Activated CD4-positive, alpha-beta T cell treated with anti-CD3 and anti-CD28 coated beads for 36 hours (primary cell): ENCODE measurements around the gene NVL. TPM values are rescaled to one million over a fixed set of nuclear protein-coding genes. Genes with fewer than 3 reads are reported as not detected.
"Not testable (repeated sequence)": the region's sequence is repeated elsewhere in the genome, so short reads cannot be mapped to it uniquely, and the experiment has no call there.

Experiments used
- ATAC-seq: fragments of 200-7000 bp; cut with Tn5 transposase; one replicate; pipeline ENCODE4 v1.10.0; 2021; ENCODE audit warnings: mild to moderate bottlenecking, moderate library complexity
- CTCF ChIA-PET: fragments of 350-600 bp; sonication (Branson Sonifier 250); formaldehyde crosslinking; loops from one replicate; lab custom pipeline; 2021; ENCODE audit warnings: antibody characterized with exemption; lab: Charles Lee
- POLR2A ChIA-PET: fragments of 350-600 bp; sonication (Branson Sonifier 250); formaldehyde crosslinking; loops from one replicate; lab custom pipeline; 2021; ENCODE audit warnings: antibody characterized with exemption, inconsistent platforms; lab: Charles Lee
- DNase-seq: peaks from one replicate; pipeline ENCODE4 v3.0.0-alpha.2; 2020
- H3K27ac Mint-ChIP-seq: one replicate; pipeline ENCODE4 v1.8.0; 2021; ENCODE audit warnings: mixed read lengths
- H3K27me3 Mint-ChIP-seq: one replicate; pipeline ENCODE4 v1.8.0; 2021; ENCODE audit warnings: mixed read lengths
- H3K36me3 Mint-ChIP-seq: one replicate; pipeline ENCODE4 v1.8.0; 2021; ENCODE audit warnings: low read depth, mixed read lengths
- H3K4me1 Mint-ChIP-seq: one replicate; pipeline ENCODE4 v1.8.0; 2021; ENCODE audit warnings: mixed read lengths
- H3K4me3 Mint-ChIP-seq: one replicate; pipeline ENCODE4 v1.8.0; 2021; ENCODE audit warnings: mild to moderate bottlenecking, moderate library complexity, mixed read lengths
- H3K9me3 Mint-ChIP-seq: one replicate; pipeline ENCODE4 v1.8.0; 2021; ENCODE audit warnings: low read depth, mixed read lengths
- intact Hi-C, 2 experiments: fragments of 100-400 bp; cut with DNase I in 1 of 2; cut with micrococcal nuclease in 1 of 2; formaldehyde crosslinking; loops; one replicate each; pipeline versions ENCODE4 v1.14.2 to v1.15.1; 2022 to 2024; cut with DNase I, micrococcal nuclease
- total RNA-seq, 2 experiments: library from RNA; stranded (reverse); gene quantifications; one replicate each; pipeline ENCODE4 v1.2.3, GENCODE V29; 2021

The NVL gene
- total RNA-seq, 2 experiments from 2014 or later, result 34.2 to 44.1 TPM

- H3K9me3 Mint-ChIP-seq, ATAC-seq, POLR2A ChIA-PET, DNase-seq, H3K4me1 Mint-ChIP-seq, intact Hi-C loops, H3K27me3 Mint-ChIP-seq, H3K27ac Mint-ChIP-seq, H3K4me3 Mint-ChIP-seq: not testable (repeated sequence)
- CTCF ChIA-PET, result interaction anchor here (0.7 to 1.9 kb wide), 3 partner anchors 22 to 195 kb away, joined by 3 to 7 read pairs (median 6); no protein-coding TSS in a partner anchor
- peaks cover 32% of the 10 kb centered on the region for H3K36me3 Mint-ChIP-seq
Observed at GRCh38 chr1:224311503-224311902, 18.5 kb downstream of the NVL start.

GRCh38 chr1:224308064-224308463 lies 21.9 kb downstream of the NVL start:
- DNase-seq (no peak), ATAC-seq (no peak)
- CTCF ChIA-PET, result no interaction called here
- Mint-ChIP-seq H3K27ac (no peak overlapping the region), H3K9me3 (no peaks in the 10 kb centered on the region), H3K4me3 (no peak overlapping the region), H3K4me1 (no peaks in the 10 kb centered on the region), H3K27me3 (no peaks in the 10 kb centered on the region), H3K36me3 (peaks cover 32% of the 10 kb centered on the region)
- intact Hi-C loops, result no loop called here
- POLR2A ChIA-PET, result no interaction called here

- no peak for ATAC-seq
- H3K27me3 Mint-ChIP-seq, result no peaks in the 10 kb centered on the region
- ChIA-PET CTCF (no interaction called here), POLR2A (interaction anchor here (0.9 kb wide), 1 partner anchor 125 kb away, joined by 8 read pairs; no protein-coding TSS in a partner anchor)
- DNase-seq, result no peak
- no peaks in the 10 kb centered on the region for H3K4me1 Mint-ChIP-seq
- no peak overlapping the region for H3K27ac Mint-ChIP-seq
- no peaks in the 10 kb centered on the region for H3K9me3 Mint-ChIP-seq
- no peak overlapping the region for H3K4me3 Mint-ChIP-seq
- intact Hi-C loops, result no loop called here
- H3K36me3 Mint-ChIP-seq, result peaks cover 31% of the 10 kb centered on the region
Observed at GRCh38 chr1:224304767-224305166, 25.2 kb downstream of the NVL start.

- Mint-ChIP-seq H3K36me3 (peaks cover 31% of the 10 kb centered on the region), H3K4me3 (no peak overlapping the region), H3K27ac (no peak overlapping the region), H3K9me3 (no peaks in the 10 kb centered on the region), H3K4me1 (no peaks in the 10 kb centered on the region), H3K27me3 (no peaks in the 10 kb centered on the region)
- CTCF ChIA-PET, result no interaction called here
- ATAC-seq (no peak), DNase-seq (no peak)
- POLR2A ChIA-PET, result no interaction called here
- intact Hi-C loops, result no loop called here
Observed at GRCh38 chr1:224302947-224303346, 27.0 kb downstream of the NVL start.

- intact Hi-C loops, result no loop called here
- Mint-ChIP-seq H3K27me3 (no peaks in the 10 kb centered on the region), H3K9me3 (no peaks in the 10 kb centered on the region), H3K4me1 (no peaks in the 10 kb centered on the region), H3K36me3 (peaks cover 27% of the 10 kb centered on the region), H3K27ac (no peak overlapping the region), H3K4me3 (no peak overlapping the region)
- CTCF ChIA-PET, result interaction anchor here (0.8 to 1.2 kb wide), 2 partner anchors 173 to 177 kb away, joined by 3 to 4 read pairs; no protein-coding TSS in a partner anchor
- DNase-seq (no peak), ATAC-seq (no peak)
- POLR2A ChIA-PET, result no interaction called here
Observed at GRCh38 chr1:224301391-224301790, 28.6 kb downstream of the NVL start.

- Mint-ChIP-seq H3K27ac (no peak overlapping the region), H3K4me3 (no peak overlapping the region), H3K36me3 (peaks cover 27% of the 10 kb centered on the region), H3K4me1 (no peaks in the 10 kb centered on the region), H3K27me3 (no peaks in the 10 kb centered on the region), H3K9me3 (no peaks in the 10 kb centered on the region)
- ATAC-seq (no peak), DNase-seq (no peak)
- CTCF ChIA-PET, result interaction anchor here (0.6 to 1.2 kb wide), 5 partner anchors 12 to 172 kb away, joined by 3 to 4 read pairs (median 3); partner anchors contain the start of gene NVL
- POLR2A ChIA-PET, result no interaction called here
- intact Hi-C loops, result no loop called here
Observed at GRCh38 chr1:224300346-224300745, 29.6 kb downstream of the NVL start.

GRCh38 chr1:224298346-224299330 lies 31.3 kb downstream of the NVL start:
- Mint-ChIP-seq H3K4me3 (no peak overlapping the region), H3K4me1 (no peaks in the 10 kb centered on the region), H3K27me3 (no peaks in the 10 kb centered on the region), H3K36me3 (peaks cover 21% of the 10 kb centered on the region), H3K9me3 (no peaks in the 10 kb centered on the region), H3K27ac (no peak overlapping the region)
- CTCF ChIA-PET, result no interaction called here
- DNase-seq, result no peak
- no peak for ATAC-seq
- POLR2A ChIA-PET, result no interaction called here
- intact Hi-C loops, result no loop called here

- H3K9me3 Mint-ChIP-seq, result no peaks in the 10 kb centered on the region
- ChIA-PET POLR2A (no interaction called here), CTCF (no interaction called here)
- H3K27me3 Mint-ChIP-seq, result no peaks in the 10 kb centered on the region
- H3K27ac Mint-ChIP-seq, result no peak overlapping the region
- no peaks in the 10 kb centered on the region for H3K4me1 Mint-ChIP-seq
- peaks cover 17% of the 10 kb centered on the region for H3K36me3 Mint-ChIP-seq
- DNase-seq (no peak), ATAC-seq (no peak)
- intact Hi-C loops, result no loop called here
- no peak overlapping the region for H3K4me3 Mint-ChIP-seq
Observed at GRCh38 chr1:224294775-224295174, 35.2 kb downstream of the NVL start.

- Mint-ChIP-seq H3K27me3 (no peaks in the 10 kb centered on the region), H3K4me1 (no peaks in the 10 kb centered on the region), H3K4me3 (no peak overlapping the region), H3K9me3 (no peaks in the 10 kb centered on the region), H3K36me3 (peaks cover 20% of the 10 kb centered on the region), H3K27ac (no peak overlapping the region)
- ATAC-seq (no peak), DNase-seq (no peak)
- POLR2A ChIA-PET, result interaction anchor here (0.7 kb wide), 1 partner anchor 183 kb away, joined by 3 read pairs; no protein-coding TSS in a partner anchor
- intact Hi-C loops, result no loop called here
- CTCF ChIA-PET, result interaction anchor here (0.6 to 0.9 kb wide), 3 partner anchors 10 to 152 kb away, joined by 3 to 4 read pairs (median 4); no protein-coding TSS in a partner anchor
Observed at GRCh38 chr1:224292419-224292818, 37.6 kb downstream of the NVL start.

- Mint-ChIP-seq H3K36me3 (peaks cover 23% of the 10 kb centered on the region), H3K27ac (no peak overlapping the region), H3K4me3 (no peak overlapping the region), H3K4me1 (no peaks in the 10 kb centered on the region), H3K9me3 (no peaks in the 10 kb centered on the region), H3K27me3 (no peaks in the 10 kb centered on the region)
- ChIA-PET POLR2A (no interaction called here), CTCF (no interaction called here)
- ATAC-seq (no peak), DNase-seq (no peak)
- intact Hi-C loops, result no loop called here
Observed at GRCh38 chr1:224289396-224289795, 40.6 kb downstream of the NVL start.

GRCh38 chr1:224287714-224288113 lies 42.3 kb downstream of the NVL start:
- H3K9me3 Mint-ChIP-seq, result no peaks in the 10 kb centered on the region
- intact Hi-C loops, result no loop called here
- ChIA-PET POLR2A (no interaction called here), CTCF (interaction anchor here (1.0 kb wide), 1 partner anchor 10 kb away, joined by 3 read pairs; no protein-coding TSS in a partner anchor)
- H3K27me3 Mint-ChIP-seq, result no peaks in the 10 kb centered on the region
- DNase-seq, result no peak
- H3K27ac Mint-ChIP-seq, result no peak overlapping the region
- H3K4me1 Mint-ChIP-seq, result no peaks in the 10 kb centered on the region
- H3K4me3 Mint-ChIP-seq, result no peak overlapping the region
- no peak for ATAC-seq
- H3K36me3 Mint-ChIP-seq, result peaks cover 26% of the 10 kb centered on the region
